GM10248 (cell line): ENCODE data around the gene CEBPA.

Experiments used
- CTCF ChIA-PET: fragments of 300-600 bp; sonication (Branson Sonifier 250); formaldehyde crosslinking; extraction: SDS; loops from one replicate; lab custom pipeline; 2021; ENCODE audit warnings: antibody characterized with exemption; lab: Yijun Ruan, JAX
- POLR2A ChIA-PET: fragments of 350-650 bp; sonication (Branson Sonifier 250); formaldehyde crosslinking; extraction: SDS; loops from one replicate; lab custom pipeline; 2020; ENCODE audit warnings: antibody characterized with exemption; lab: Yijun Ruan, JAX
- DNase-seq: peaks from one replicate; pipeline ENCODE4 v3.0.0; 2012; ENCODE audit errors: extremely low spot score
- TF ChIP-seq, protein P1 (sequence below): IDR thresholded peaks from 2 replicates; pipeline ENCODE4 v1.5.1; 2012; ENCODE audit warnings: mild to moderate bottlenecking, low read depth; ENCODE audit errors: extremely low read depth, missing control alignments, control extremely low read depth

CEBPA gene

DNA sequence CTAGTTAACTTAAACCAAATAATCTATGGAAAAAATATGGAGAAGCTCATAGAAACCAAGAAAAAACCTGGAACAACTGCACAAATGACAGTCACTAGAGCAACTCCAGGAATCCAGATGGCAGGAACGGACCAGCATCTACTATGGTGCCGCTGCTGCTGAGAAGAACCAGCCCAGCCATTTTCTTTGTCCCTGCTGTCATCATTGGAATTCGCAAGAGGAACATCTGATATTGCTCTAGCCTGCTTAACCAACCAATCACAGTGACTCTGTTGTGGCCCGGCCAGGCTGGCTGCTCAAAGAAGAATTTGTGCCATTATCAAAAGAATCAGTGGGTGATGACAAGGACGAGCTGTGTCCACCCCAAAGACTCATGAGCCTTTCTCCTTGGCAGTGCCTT, 33.1 kb upstream of the CEBPA start:
- TF ChIP-seq, protein P1, sequence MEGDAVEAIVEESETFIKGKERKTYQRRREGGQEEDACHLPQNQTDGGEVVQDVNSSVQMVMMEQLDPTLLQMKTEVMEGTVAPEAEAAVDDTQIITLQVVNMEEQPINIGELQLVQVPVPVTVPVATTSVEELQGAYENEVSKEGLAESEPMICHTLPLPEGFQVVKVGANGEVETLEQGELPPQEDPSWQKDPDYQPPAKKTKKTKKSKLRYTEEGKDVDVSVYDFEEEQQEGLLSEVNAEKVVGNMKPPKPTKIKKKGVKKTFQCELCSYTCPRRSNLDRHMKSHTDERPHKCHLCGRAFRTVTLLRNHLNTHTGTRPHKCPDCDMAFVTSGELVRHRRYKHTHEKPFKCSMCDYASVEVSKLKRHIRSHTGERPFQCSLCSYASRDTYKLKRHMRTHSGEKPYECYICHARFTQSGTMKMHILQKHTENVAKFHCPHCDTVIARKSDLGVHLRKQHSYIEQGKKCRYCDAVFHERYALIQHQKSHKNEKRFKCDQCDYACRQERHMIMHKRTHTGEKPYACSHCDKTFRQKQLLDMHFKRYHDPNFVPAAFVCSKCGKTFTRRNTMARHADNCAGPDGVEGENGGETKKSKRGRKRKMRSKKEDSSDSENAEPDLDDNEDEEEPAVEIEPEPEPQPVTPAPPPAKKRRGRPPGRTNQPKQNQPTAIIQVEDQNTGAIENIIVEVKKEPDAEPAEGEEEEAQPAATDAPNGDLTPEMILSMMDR, result no peak
- DNase-seq, result no peak
- CTCF ChIA-PET, result no interaction called here
- POLR2A ChIA-PET, result no interaction called here

DNA sequence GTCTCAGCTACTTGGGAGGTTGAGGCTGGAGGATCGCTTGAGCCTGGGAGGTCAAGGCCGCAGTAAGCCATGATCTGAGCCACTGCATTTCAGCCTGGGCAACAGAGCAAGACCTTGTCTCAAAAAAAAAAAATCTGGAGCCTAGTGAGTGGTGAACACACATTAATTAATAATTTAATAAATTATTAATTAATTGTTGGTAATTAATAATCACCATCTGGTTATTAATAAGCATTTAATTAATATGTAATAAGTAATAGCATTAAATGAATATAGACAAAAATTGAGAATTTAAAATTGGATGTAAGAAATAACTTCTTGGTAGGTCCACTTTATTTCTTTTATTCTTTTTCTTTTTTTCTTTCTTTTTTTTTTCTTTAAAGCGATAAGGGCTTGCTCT, 31.9 kb upstream of the CEBPA start:
- POLR2A ChIA-PET, result no interaction called here
- CTCF ChIA-PET, result no interaction called here
- TF ChIP-seq, protein P1, result no peak

DNA sequence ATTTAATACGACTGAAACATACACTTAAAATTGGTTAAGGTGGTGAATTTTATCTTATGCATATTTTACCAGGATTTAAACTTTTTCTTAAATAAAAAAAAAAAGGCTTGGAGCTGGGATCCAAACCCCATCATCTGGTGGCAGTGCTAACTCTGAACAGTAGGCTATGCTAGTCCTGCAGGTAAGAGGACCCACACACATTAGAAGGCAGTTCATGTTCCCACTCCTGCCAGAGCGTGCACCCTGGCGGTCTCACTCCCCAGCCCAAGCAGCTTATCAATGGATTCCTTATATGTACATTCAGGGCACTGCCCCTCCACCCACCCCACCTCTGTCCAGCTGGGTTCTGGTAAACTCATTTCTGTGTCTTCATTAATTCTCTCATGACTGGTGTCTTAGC, 31.3 kb upstream of the CEBPA start:
- TF ChIP-seq, protein P1, result no peak
- CTCF ChIA-PET, result no interaction called here
- POLR2A ChIA-PET, result no interaction called here
- DNase-seq, result no peak

More for the DNA sequence above, 31.9 kb upstream of the CEBPA start:
- DNase-seq, result no peak

DNA sequence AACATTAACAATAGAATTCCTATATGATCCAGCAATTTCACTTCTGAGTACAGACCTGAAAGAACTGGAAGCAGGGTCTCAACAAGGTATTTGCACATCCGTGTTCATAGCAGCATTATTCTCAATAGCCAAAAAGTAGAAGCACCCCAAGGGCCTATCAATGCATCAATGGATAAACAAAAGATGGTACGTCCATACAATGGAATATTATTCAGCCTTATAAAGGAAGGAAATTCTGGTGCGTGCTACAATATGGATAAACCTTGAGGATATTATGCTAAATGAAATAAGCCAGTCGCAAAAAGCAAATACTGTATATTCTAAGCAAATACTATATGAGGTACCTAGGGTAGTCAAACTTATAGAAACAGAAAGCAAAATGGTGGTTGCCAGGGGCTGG, 30.8 kb upstream of the CEBPA start:
- POLR2A ChIA-PET, result no interaction called here

DNA sequence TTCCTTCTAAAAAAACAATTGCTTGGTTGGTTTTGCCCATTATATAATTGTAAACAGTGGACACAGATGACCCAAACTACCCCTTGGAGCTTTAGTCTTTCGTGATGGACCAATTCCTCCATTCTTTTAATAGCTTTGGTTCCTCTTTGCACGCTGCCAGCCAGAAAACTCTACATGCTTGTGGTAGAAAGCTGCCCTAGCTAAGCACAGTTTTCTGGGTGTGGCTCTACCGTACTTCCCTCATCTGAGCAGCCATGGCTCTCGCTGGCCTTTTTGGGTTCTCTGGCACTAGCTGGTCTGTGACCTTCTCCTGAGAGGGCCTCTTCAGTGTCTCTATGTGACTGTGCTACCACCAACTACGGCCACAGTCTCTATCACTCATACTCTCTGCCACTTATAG, 29.9 kb upstream of the CEBPA start:
- ChIA-PET CTCF (no interaction called here), POLR2A (no interaction called here)
- no peak for DNase-seq
- TF ChIP-seq, protein P1, result no peak

More for the DNA sequence above, 30.8 kb upstream of the CEBPA start:
- CTCF ChIA-PET, result no interaction called here
- no peak for DNase-seq
- TF ChIP-seq, protein P1, result no peak

DNA sequence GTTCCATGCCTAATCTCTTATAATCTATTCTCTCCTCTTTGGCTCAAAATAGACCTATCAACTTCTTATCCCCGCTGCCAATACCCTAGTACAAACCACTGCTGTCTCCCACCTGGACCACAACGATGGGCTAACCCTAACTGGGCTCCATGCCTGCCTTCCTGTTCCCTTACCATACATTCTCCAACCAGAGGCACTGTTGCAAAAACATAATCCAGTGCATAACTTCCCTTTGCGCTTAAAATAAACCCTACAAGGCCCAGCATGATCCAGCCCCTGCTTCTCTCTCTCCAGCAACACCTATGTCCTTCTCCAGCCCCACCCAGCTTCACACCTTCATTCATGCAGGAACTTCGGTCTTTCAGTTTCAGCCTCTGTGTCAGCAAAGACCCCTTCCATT, 27.4 kb upstream of the CEBPA start:
- CTCF ChIA-PET, result interaction anchor here (1.0 kb wide), 1 partner anchor 23 kb away, joined by 3 read pairs; no protein-coding TSS in a partner anchor
- TF ChIP-seq, protein P1, result no peak
- POLR2A ChIA-PET, result no interaction called here

More for the DNA sequence above, 27.4 kb upstream of the CEBPA start:
- no peak for DNase-seq
